Stimulated activated CD4-positive, alpha-beta T cell treated with anti-CD3 and anti-CD28 coated beads, Interleukin-15, amount 100 ng/mL, for 1 hour (primary cell): ENCODE results near the gene CYTL1.
A peak's percentile ranks its signal among the peaks of the same experiment; 100 is the strongest.
"Not testable (repeated sequence)": the region's sequence is repeated elsewhere in the genome, so short reads cannot be mapped to it uniquely, and the experiment has no call there.

ENCODE experiments used
- DNase-seq, 2 donors: peaks; one replicate each; pipeline ENCODE4 v3.0.0-alpha.2; 2020; ENCODE audit warnings: low read depth in 1 of 2, low spot score in 1 of 2

The CYTL1 gene

GRCh38 chr4:5003372-5003857 is 15.8 kb downstream of the CYTL1 start:
- no peak for DNase-seq

- not testable (repeated sequence) for DNase-seq
Measured at GRCh38 chr4:5001641-5002040, 17.6 kb downstream of the CYTL1 start.

GRCh38 chr4:4996935-4997334 is 22.3 kb downstream of the CYTL1 start:
- not testable (repeated sequence) for DNase-seq

GRCh38 chr4:4995908-4996265 is 23.4 kb downstream of the CYTL1 start:
- DNase-seq: no peak

GRCh38 chr4:4995103-4995907 is 24.0 kb downstream of the CYTL1 start:
- peak in 1 of 2 donors; percentile 14 for DNase-seq

- no peak for DNase-seq
Measured at GRCh38 chr4:4994312-4995097, 24.8 kb downstream of the CYTL1 start.

GRCh38 chr4:4992833-4993232 is 26.4 kb downstream of the CYTL1 start:
- DNase-seq: no peak

- no peak for DNase-seq
Measured at GRCh38 chr4:4991541-4992099, 27.6 kb downstream of the CYTL1 start.

- no peak for DNase-seq
Measured at GRCh38 chr4:4990857-4991540, 28.3 kb downstream of the CYTL1 start.

- DNase-seq: no peak
Measured at GRCh38 chr4:4990329-4990728, 28.9 kb downstream of the CYTL1 start.

- DNase-seq: no peak
Measured at GRCh38 chr4:4989083-4989622, 30.1 kb downstream of the CYTL1 start.

- DNase-seq: no peak
Measured at GRCh38 chr4:4987656-4988055, 31.6 kb downstream of the CYTL1 start.

GRCh38 chr4:4986841-4987240 is 32.4 kb downstream of the CYTL1 start:
- no peak for DNase-seq

- DNase-seq: no peak
Measured at GRCh38 chr4:4985844-4986243, 33.4 kb downstream of the CYTL1 start.

GRCh38 chr4:4985036-4985435 is 34.2 kb downstream of the CYTL1 start:
- no peak for DNase-seq

GRCh38 chr4:4984186-4984585 is 35.1 kb downstream of the CYTL1 start:
- no peak for DNase-seq

- DNase-seq: no peak
Measured at GRCh38 chr4:4981827-4982226, 37.4 kb downstream of the CYTL1 start.

- no peak for DNase-seq
Measured at GRCh38 chr4:4981427-4981826, 37.8 kb downstream of the CYTL1 start.

GRCh38 chr4:4980621-4981230 is 38.5 kb downstream of the CYTL1 start:
- DNase-seq: no peak

- no peak for DNase-seq
Measured at GRCh38 chr4:4979971-4980370, 39.3 kb downstream of the CYTL1 start.

- DNase-seq: no peak
Measured at GRCh38 chr4:4974727-4975126, 44.5 kb downstream of the CYTL1 start.
